Fibroblast of skin of right quadriceps (primary cell): Measurements from ENCODE around the gene AHDC1.
"Not testable (repeated sequence)": the region's sequence is repeated elsewhere in the genome, so short reads cannot be mapped to it uniquely, and the experiment has no call there.

Experiments used
- DNase-seq: peaks from one replicate; pipeline ENCODE4 v3.0.0-alpha.2; 2013

Gene AHDC1

GRCh38 chr1:27547220-27548116 is 56.5 kb downstream of the AHDC1 start:
- DNase-seq = no peak

DNA sequence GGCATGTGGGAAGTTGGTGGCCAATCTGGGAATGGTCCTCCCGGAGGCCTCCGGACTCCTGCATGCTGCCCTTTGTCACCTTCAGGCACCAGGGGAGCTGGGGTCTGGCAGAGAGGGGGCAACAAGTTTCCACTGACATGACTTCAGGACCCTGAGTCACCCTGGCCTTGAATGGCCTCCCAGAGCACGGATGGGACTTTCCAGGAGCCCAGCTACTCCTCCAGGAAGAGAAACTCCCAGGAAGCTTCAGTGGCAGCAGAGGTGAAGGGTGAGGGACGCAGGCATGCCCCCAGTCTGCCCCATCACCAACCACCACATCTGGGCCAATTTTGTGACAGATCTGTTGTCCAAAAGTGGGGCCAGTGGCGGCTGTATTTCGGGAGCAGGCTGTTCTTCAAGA is 58.1 kb downstream of the AHDC1 start:
- DNase-seq = no peak

DNA sequence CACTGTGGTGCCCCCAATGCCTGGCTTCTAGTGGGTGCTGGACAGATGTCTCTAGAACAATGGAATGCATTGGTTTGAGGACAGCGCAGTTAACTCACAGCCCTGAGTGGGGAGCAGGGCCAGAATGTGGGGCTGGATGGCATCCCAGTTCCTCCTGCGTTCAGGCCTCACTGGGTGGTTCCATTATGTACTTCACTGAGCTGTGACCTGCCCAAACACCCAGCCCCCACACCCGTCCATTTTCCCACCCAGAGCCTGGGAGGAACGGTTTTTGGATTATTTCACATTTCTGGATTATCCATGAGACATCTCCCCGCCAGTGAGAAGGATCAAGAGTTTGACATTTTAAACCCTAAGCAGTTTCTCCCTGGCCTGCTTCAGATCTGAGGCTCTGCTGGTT is 58.7 kb downstream of the AHDC1 start:
- DNase-seq = no peak

DNA sequence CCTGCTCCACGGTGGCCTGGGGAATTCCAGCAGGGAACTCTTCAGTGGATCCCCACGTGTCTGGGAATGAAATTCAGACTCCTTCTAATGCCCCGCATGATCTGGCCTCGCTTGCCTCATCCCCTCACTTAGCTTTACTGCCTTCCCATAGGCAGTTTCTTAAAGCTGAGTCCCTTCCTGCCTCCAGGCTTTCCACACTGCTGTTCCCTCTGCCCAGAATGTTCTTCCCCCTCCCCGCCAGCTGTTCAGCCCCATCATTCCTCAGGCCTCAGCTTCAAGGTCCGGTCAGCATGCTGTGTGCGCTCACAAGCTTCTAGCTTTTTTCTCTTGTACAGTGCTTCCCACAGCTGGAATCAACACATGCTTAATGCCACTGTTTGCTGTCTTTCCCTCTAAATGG is 59.1 kb downstream of the AHDC1 start:
- DNase-seq = no peak

GRCh38 chr1:27543284-27543683 is 60.7 kb downstream of the AHDC1 start:
- no peak for DNase-seq

DNA sequence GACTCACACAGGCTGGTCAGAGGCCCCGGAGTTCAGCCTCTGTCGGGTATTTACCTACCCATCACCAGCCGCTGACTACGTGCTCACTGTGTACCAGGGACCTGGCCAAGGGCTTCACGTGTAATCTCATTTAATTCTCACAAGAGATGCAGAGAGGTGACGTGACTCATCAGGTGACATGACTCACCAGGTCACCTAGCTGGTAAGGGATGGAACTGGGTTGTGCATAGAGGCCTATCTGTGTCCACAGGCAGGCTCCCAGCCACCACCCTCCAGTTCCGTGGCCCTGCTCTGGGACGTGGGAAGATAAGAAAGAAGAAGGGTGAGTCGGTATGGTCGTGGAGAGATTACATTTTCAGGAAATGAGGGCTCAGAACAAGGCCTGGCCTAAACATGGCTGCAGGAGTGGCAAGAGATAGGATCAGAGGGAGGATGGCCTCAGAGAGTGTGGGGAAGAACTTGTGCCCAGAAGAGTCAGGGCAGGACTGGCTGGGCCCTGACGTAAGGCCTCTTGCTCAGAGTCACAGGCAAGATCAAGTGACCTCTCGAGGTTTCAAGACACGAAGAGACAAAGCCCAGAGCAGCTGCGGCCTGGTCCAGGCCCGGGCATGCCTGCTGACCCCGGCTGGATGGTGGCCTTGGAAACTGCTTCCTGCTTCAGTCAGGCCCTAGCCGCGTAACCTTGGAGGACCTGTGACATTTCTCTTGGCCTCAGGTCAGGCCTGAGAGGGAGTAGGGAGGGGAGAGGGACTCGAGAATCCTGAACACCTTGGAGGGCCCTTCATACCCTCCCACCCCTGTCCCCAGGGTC is 61.3 kb downstream of the AHDC1 start:
- no peak for DNase-seq

DNA sequence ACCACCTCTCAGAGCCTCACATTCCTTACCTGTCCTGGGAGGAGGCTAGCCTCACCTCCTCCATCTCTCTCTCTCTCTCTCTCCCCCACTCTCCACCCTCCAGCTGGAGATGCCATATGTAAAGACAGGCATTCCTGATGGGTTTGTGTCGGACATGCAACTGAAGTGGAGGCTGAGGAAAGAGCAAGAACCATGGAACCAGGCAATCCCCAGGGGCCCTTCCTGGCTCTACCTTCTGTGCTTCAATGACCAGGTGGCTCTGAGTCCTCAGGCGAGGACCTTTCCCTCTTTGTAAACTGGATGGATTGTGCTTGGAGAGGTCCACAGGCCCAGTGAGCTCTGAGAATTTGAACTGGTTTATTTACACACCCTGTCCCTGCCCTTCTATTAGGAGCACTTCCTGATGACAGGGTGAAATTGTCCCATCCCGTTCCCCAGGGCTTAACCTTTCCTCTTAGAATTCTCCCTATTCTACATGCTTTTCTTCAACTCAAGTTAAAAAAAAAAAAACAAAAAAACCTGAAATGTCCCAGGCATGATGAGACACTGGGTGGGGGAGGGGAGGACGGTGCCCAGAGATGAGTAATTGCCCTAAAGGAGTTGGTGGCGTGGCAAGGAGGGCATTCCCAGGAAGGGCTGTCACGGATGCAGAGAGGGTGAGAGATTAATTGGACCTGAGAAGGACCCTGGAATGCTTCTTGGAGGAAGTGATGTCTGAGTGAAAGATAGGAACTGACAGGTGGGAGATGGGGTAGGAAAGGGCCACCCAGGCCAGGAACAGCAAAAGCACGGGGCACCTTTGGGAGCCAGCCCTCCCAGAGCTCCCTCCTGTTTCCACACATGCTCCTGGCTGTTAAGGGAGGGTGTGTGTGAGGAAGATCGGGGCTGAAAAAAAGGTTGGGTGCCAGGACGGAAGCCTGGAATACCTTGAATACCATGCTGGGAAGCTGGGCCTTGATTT is 63.8 kb downstream of the AHDC1 start:
- DNase-seq = peak; percentile 83

- DNase-seq = peak; percentile 82
These were observed 65.2 kb downstream of the AHDC1 start for GRCh38 chr1:27538793-27539192.

DNA sequence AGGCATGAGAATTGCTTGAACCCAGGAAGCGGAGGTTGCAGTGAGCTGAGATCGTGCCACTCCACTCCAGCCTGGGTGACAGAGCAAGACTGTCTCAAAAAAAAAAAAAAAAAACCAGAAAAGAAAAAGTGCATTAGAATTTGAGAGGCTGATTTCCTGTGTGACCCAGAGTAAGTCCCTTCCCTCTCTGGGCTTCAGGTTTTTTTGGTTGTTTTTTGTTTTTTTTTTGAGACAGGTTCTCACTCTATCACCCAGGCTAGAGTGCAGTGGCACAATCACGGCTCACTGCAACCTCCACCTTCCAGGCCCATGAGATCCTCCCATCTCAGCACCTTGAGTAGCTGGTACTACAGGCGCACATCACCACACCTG is 65.7 kb downstream of the AHDC1 start:
- not testable (repeated sequence) for DNase-seq

- peak; percentile 74 for DNase-seq
These were observed 67.2 kb downstream of the AHDC1 start for GRCh38 chr1:27536767-27537166.

GRCh38 chr1:27536010-27536757 is 67.8 kb downstream of the AHDC1 start:
- no peak for DNase-seq

DNA sequence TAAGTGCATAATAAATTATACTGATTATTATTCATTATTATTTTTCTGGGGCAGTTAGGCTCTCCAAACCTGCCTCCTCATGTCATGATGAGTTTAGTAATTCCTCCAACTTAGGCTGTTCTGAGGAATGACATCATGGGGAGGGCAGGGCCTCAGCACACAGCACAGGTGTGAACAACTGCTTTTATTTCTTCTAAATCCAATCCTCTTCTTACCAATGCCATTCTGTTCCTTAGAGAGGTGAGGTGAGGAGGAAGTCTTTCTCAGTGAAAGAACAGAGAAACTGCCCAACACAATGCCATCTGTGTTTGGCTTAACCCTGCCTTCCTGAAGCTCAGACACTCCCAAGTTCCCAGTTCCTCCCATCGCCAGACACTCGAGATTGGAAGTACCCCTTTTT is 68.6 kb downstream of the AHDC1 start:
- DNase-seq = no peak

DNA sequence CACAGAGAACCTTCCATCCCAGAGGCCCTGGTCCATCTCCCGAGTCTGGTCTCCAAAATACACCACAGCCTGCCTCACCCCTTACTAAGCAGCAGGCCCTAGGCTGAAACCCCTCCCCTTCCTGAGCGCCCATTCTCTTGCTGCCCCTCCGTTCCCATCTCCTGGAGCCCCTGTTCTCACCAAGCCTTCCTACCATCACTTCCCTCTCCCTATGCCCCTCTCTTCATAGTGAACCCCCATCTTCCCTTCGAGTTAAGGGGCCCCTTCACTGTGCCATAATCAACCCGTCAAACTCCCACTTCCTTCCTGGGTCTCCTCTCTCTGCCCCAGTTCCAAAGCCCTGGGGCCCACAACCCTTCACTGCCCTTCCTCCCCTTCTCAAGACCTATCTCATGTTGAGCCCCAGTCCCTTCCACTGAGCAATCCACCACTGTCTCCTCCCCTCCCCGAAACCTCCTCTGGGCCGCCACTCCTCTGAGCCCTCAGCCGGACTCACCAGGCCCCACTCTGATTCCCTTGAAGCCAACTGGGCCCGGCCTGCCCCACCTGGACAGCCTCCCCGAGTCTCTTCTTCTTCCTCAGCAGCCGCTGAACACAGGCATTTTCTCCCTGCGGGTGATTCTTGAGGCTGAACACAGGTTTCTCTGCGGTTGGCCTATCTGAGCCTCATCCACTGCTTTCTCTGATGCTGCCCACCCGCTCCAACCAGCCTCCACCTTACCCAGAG is 71.8 kb downstream of the AHDC1 start:
- DNase-seq = no peak

DNA sequence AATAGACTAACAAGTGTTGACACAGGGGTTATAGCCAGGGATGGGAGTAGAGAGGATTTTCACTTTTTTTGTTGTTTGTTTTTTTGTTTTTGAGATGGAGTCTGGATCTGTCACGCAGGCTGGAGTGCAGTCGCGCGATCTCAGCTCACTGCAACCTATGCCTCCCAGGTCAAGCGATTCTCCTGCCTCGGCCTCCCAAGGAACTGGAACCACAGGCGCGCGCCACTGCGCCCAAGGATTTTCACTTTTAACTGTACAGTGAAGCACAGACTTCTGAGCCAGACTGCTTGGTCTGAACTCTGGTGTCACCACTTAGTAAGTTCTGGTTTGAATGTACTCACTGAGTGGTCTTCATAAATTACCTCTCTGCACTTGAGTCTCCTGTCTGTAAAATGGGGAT is 73.8 kb downstream of the AHDC1 start:
- DNase-seq = no peak

DNA sequence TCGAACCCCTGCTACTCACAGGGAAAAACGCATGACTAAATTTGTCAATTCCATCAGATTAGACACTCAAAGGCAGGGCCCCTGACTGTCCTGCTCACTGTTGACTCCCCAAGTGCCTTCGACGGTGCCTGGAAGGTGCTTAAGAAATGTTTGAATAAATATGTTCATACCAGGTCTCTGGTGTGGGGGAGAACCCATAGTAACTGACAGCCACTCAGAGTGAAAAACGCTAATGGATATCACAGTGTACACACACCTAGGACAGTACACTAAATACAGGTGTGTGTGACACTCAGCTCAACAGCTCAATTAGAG is 74.3 kb downstream of the AHDC1 start:
- DNase-seq = no peak

- peak; percentile 67 for DNase-seq
These were observed 74.9 kb downstream of the AHDC1 start for GRCh38 chr1:27528818-27529703.

- no peak for DNase-seq
These were observed 75.8 kb downstream of the AHDC1 start for GRCh38 chr1:27527890-27528817.

- DNase-seq = peak; percentile 52
These were observed 76.6 kb downstream of the AHDC1 start for GRCh38 chr1:27527223-27527889.
